ENCODE results near the gene ODAD4. TPM values are rescaled to one million over a fixed set of nuclear protein-coding genes. Genes with fewer than 3 reads are reported as not detected.

The ODAD4 gene
- total and polyA plus RNA-seq, 2 donors from 2014 or later: 4.6 to 6.0 TPM

Other genes starting within 250 kb of the ODAD4 start
- 842 TPM for gene EIF1, start 241.7 kb upstream of the ODAD4 start, total RNA-seq
- 1,166 TPM for gene EIF1, start 241.7 kb upstream of the ODAD4 start, polyA plus RNA-seq (ENCODE audit: insufficient read depth, low read depth, low replicate concordance)
- gene GAST, start 218.3 kb upstream of the ODAD4 start, total RNA-seq: not detected
- gene GAST, start 218.3 kb upstream of the ODAD4 start, polyA plus RNA-seq (ENCODE audit: insufficient read depth, low read depth, low replicate concordance): not detected
- gene HAP1, start 196.0 kb upstream of the ODAD4 start, total RNA-seq: 1.3 TPM
- 0.99 TPM for gene HAP1, start 196.0 kb upstream of the ODAD4 start, polyA plus RNA-seq (ENCODE audit: insufficient read depth, low read depth, low replicate concordance)
- 223 TPM for gene JUP, start 143.9 kb upstream of the ODAD4 start, total RNA-seq
- 148 TPM for gene JUP, start 143.9 kb upstream of the ODAD4 start, polyA plus RNA-seq (ENCODE audit: insufficient read depth, low read depth, low replicate concordance)
- gene P3H4, start 118.7 kb upstream of the ODAD4 start, total RNA-seq: 13.6 TPM
- 13.7 TPM for gene P3H4, start 118.7 kb upstream of the ODAD4 start, polyA plus RNA-seq (ENCODE audit: insufficient read depth, low read depth, low replicate concordance)
- 38.3 TPM for gene FKBP10, start 117.6 kb upstream of the ODAD4 start, total RNA-seq
- 19.6 TPM for gene FKBP10, start 117.6 kb upstream of the ODAD4 start, polyA plus RNA-seq (ENCODE audit: insufficient read depth, low read depth, low replicate concordance)
- gene NT5C3B, start 94.4 kb upstream of the ODAD4 start, total RNA-seq: 44.0 TPM
- 88.0 TPM for gene NT5C3B, start 94.4 kb upstream of the ODAD4 start, polyA plus RNA-seq (ENCODE audit: insufficient read depth, low read depth, low replicate concordance)
- gene KLHL10, start 92.8 kb upstream of the ODAD4 start, total RNA-seq: 0.28 TPM
- not detected for gene KLHL10, start 92.8 kb upstream of the ODAD4 start, polyA plus RNA-seq (ENCODE audit: insufficient read depth, low read depth, low replicate concordance)
- gene KLHL11, start 65.2 kb upstream of the ODAD4 start, total RNA-seq: 16.1 TPM
- 0.37 TPM for gene KLHL11, start 65.2 kb upstream of the ODAD4 start, polyA plus RNA-seq (ENCODE audit: insufficient read depth, low read depth, low replicate concordance)
- 104 TPM for gene ACLY, start 11.7 kb upstream of the ODAD4 start, total RNA-seq
- gene ACLY, start 11.7 kb upstream of the ODAD4 start, polyA plus RNA-seq (ENCODE audit: insufficient read depth, low read depth, low replicate concordance): 33.7 TPM
- 87.5 TPM for gene CNP, start 36.2 kb downstream of the ODAD4 start, total RNA-seq
- 64.0 TPM for gene CNP, start 36.2 kb downstream of the ODAD4 start, polyA plus RNA-seq (ENCODE audit: insufficient read depth, low read depth, low replicate concordance)
- 88.1 TPM for gene DNAJC7, start 86.8 kb downstream of the ODAD4 start, total RNA-seq
- 141 TPM for gene DNAJC7, start 86.8 kb downstream of the ODAD4 start, polyA plus RNA-seq (ENCODE audit: insufficient read depth, low read depth, low replicate concordance)
- 26.8 TPM for gene NKIRAS2, start 89.5 kb downstream of the ODAD4 start, total RNA-seq
- gene NKIRAS2, start 89.5 kb downstream of the ODAD4 start, polyA plus RNA-seq (ENCODE audit: insufficient read depth, low read depth, low replicate concordance): 21.2 TPM
- gene C17orf113, start 120.0 kb downstream of the ODAD4 start, total RNA-seq: 3.8 TPM
- 1.1 TPM for gene C17orf113, start 120.0 kb downstream of the ODAD4 start, polyA plus RNA-seq (ENCODE audit: insufficient read depth, low read depth, low replicate concordance)
- 1.2 TPM for gene ZNF385C, start 167.9 kb downstream of the ODAD4 start, total RNA-seq
- gene ZNF385C, start 167.9 kb downstream of the ODAD4 start, polyA plus RNA-seq (ENCODE audit: insufficient read depth, low read depth, low replicate concordance): 1.1 TPM
- 27.5 TPM for gene DHX58, start 182.1 kb downstream of the ODAD4 start, total RNA-seq
- 22.1 TPM for gene DHX58, start 182.1 kb downstream of the ODAD4 start, polyA plus RNA-seq (ENCODE audit: insufficient read depth, low read depth, low replicate concordance)
- gene KAT2A, start 190.8 kb downstream of the ODAD4 start, total RNA-seq: 38.6 TPM
- gene KAT2A, start 190.8 kb downstream of the ODAD4 start, polyA plus RNA-seq (ENCODE audit: insufficient read depth, low read depth, low replicate concordance): 38.6 TPM
- gene HSPB9, start 192.2 kb downstream of the ODAD4 start, total RNA-seq: not detected
- gene HSPB9, start 192.2 kb downstream of the ODAD4 start, polyA plus RNA-seq (ENCODE audit: insufficient read depth, low read depth, low replicate concordance): 0.99 TPM
- 159 TPM for gene RAB5C, start 224.4 kb downstream of the ODAD4 start, total RNA-seq
- gene RAB5C, start 224.4 kb downstream of the ODAD4 start, polyA plus RNA-seq (ENCODE audit: insufficient read depth, low read depth, low replicate concordance): 286 TPM

Measured in kidney (tissue), 2 donors.